Peyer's patch (tissue), 4 donors: ENCODE measurements around the gene CDC42BPA. TPM values are rescaled to one million over a fixed set of nuclear protein-coding genes. Genes with fewer than 3 reads are reported as not detected.
"Not testable (repeated sequence)": the region's sequence is repeated elsewhere in the genome, so short reads cannot be mapped to it uniquely, and the experiment has no call there.

Source experiments
- DNase-seq, 3 donors: peaks; one replicate each; pipeline ENCODE4 v3.0.0-alpha.2; 2017 to 2019
- H3K27ac ChIP-seq, 4 donors: fragments of 200-600 bp; sonication (generic); one replicate each; pipeline ENCODE4 v1.5.1; 2016 to 2019
- H3K27me3 ChIP-seq, 2 donors: fragments of 200-600 bp; sonication (generic); one replicate each; pipeline ENCODE4 v1.5.1; 2019
- H3K36me3 ChIP-seq, 3 donors: fragments of 200-600 bp; sonication (generic); one replicate each; pipeline ENCODE4 v1.5.1; 2016 to 2019
- H3K4me1 ChIP-seq, 4 donors: fragments of 200-600 bp; sonication (generic); one replicate each; pipeline ENCODE4 v1.5.1; 2016 to 2019
- H3K4me3 ChIP-seq, 4 donors: fragments of 200-600 bp; sonication (generic); 1 replicate in 3 of 4; 2 replicates in 1 of 4; pipeline ENCODE4 v1.5.1; 2016 to 2019; ENCODE audit warnings: mild to moderate bottlenecking in 1 of 4
- H3K9me3 ChIP-seq, 4 donors: fragments of 200-600 bp; sonication (generic); one replicate each; pipeline ENCODE4 v1.5.1; 2016 to 2019; ENCODE audit warnings: mild to moderate bottlenecking in 1 of 4
- POLR2A ChIP-seq, 2 donors: fragments of 450-650 bp; IDR thresholded peaks; one replicate each; pipeline ENCODE4 v1.5.1; 2017; ENCODE audit warnings: antibody characterized with exemption in 2 of 2, mild to moderate bottlenecking in 2 of 2, moderate library complexity in 2 of 2
- total RNA-seq, 4 donors: library from RNA; depleted of rRNA; stranded (reverse); fragments of >200 nt; gene quantifications; one replicate each; pipeline ENCODE4 v1.1.0, GENCODE V29; 2016
- TF ChIP-seq, protein P1 (sequence below), 6 experiments: fragments of 450-650 bp in 4 of 6; fragments of 200-600 bp in 2 of 6; sonication (generic) in 1 of 6; IDR thresholded peaks; one replicate each; pipeline ENCODE4 v1.5.1; 2017 to 2019; ENCODE audit warnings: antibody characterized with exemption in 6 of 6, mild to moderate bottlenecking in 3 of 6, moderate library complexity in 1 of 6

The CDC42BPA gene
- total RNA-seq, 4 donors from 2014 or later = 49.3 to 107 (median 53.9) TPM

DNA sequence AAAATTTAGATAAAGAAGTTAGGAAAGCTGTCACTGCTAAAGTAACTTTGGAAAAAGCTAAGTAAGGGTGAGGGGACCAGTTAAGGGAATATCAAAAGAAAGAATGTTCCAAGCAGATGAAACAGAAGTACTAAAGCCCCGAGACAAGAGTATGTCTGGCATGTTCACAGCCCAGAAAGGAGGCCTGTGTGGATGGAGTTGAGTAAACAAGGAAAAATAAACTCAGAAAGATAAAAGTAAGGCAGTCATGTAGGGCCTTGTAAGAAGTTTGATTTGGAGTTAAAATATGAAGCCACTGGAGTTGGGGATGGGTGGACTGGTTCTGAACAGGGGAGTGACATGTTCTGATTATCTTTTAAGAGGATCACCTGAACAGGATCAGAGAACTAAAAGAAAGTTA lies 177.9 kb downstream of the CDC42BPA start:
- no peak for TF ChIP-seq POLR2A (IDR thresholded peaks at IDR 0.05)
- Histone ChIP-seq H3K27ac (no peak overlapping the region), H3K4me3 (no peak overlapping the region), H3K4me1 (no peaks in the 10 kb centered on the region), H3K9me3 (no peaks in the 10 kb centered on the region), H3K36me3 (peaks cover 0 to 35% (median 0%) of the 10 kb centered on the region in 3 donors), H3K27me3 (no peaks in the 10 kb centered on the region)
- no peak for DNase-seq

- no peaks in the 10 kb centered on the region for H3K9me3 ChIP-seq
- peaks cover 0 to 11% (median 0%) of the 10 kb centered on the region in 3 donors for H3K36me3 ChIP-seq
- H3K27me3 ChIP-seq = no peaks in the 10 kb centered on the region
- no peaks in the 10 kb centered on the region for H3K4me1 ChIP-seq
- DNase-seq = no peak
- H3K4me3 ChIP-seq = no peak overlapping the region
- no peak overlapping the region for H3K27ac ChIP-seq
- no peak for TF ChIP-seq POLR2A (IDR thresholded peaks at IDR 0.05)
- TF ChIP-seq, protein P1, sequence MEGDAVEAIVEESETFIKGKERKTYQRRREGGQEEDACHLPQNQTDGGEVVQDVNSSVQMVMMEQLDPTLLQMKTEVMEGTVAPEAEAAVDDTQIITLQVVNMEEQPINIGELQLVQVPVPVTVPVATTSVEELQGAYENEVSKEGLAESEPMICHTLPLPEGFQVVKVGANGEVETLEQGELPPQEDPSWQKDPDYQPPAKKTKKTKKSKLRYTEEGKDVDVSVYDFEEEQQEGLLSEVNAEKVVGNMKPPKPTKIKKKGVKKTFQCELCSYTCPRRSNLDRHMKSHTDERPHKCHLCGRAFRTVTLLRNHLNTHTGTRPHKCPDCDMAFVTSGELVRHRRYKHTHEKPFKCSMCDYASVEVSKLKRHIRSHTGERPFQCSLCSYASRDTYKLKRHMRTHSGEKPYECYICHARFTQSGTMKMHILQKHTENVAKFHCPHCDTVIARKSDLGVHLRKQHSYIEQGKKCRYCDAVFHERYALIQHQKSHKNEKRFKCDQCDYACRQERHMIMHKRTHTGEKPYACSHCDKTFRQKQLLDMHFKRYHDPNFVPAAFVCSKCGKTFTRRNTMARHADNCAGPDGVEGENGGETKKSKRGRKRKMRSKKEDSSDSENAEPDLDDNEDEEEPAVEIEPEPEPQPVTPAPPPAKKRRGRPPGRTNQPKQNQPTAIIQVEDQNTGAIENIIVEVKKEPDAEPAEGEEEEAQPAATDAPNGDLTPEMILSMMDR (IDR thresholded peaks at IDR 0.05) = no peak
Observed at GRCh38 chr1:227136210-227136820, 182.0 kb downstream of the CDC42BPA start.

DNA sequence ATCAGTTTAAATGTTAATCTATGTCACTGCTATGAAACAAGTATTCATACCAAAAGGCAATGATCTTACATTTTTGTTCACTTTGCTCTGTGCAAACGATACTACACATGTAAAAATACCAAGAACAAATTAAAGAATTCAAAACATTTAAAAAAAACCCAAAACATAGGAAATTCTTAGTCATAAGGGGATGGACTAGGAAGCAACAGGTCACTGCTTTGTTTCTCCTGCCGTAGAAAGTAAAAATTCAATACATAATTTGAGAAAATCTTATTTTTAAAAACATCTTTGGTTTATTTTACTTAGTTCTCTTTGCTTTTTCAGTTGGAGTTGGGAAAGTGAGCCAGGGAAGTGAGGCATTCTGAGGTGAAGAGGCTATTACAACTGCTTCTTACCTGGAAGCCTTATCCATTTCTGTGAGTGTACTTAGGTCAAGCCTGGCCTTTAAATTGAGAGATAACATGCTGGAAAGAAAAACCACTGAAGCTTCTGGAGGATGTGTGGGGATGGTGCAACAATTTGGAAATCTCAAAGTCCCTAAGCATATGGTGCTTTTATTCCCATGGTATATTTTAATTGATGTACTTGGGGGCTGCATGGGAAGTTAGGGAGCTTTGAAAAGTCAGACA lies 183.5 kb downstream of the CDC42BPA start:
- DNase-seq = no peak
- H3K27me3 ChIP-seq = no peaks in the 10 kb centered on the region
- no peak overlapping the region for H3K27ac ChIP-seq
- TF ChIP-seq, protein P1 (IDR thresholded peaks at IDR 0.05) = no peak
- no peak for TF ChIP-seq POLR2A (IDR thresholded peaks at IDR 0.05)
- peaks cover 0 to 10% (median 0%) of the 10 kb centered on the region in 3 donors for H3K36me3 ChIP-seq
- no peaks in the 10 kb centered on the region for H3K4me1 ChIP-seq
- H3K4me3 ChIP-seq = no peak overlapping the region
- no peaks in the 10 kb centered on the region for H3K9me3 ChIP-seq

GRCh38 chr1:227132695-227133094 lies 185.6 kb downstream of the CDC42BPA start:
- not testable (repeated sequence) for H3K4me1 ChIP-seq, H3K27me3 ChIP-seq, DNase-seq, H3K27ac ChIP-seq, H3K4me3 ChIP-seq, H3K36me3 ChIP-seq, H3K9me3 ChIP-seq

DNA sequence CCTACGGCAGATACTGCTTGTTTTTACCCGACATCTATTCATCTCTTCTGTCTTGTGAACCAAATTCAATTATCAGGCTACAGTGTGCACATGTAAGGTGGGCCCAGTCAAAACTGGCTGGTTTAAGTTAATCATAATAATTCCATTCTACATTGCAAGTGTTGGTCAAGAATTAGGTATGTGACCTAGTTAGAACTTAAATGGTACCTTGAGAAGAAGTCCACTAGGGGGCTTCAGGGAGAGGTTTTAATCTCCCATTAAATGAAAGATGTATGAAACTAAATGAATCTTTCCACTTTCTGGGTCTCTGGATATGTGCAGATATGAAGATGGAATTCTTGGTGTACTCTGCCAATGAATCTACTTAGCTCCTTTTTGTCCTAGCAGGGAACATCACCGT lies 187.1 kb downstream of the CDC42BPA start:
- H3K4me3 ChIP-seq = no peak overlapping the region
- no peak for TF ChIP-seq POLR2A (IDR thresholded peaks at IDR 0.05)
- TF ChIP-seq, protein P1 (IDR thresholded peaks at IDR 0.05) = peak in 4 of 6 experiments; percentile 34 to 41 (median 36)
- H3K27me3 ChIP-seq = no peaks in the 10 kb centered on the region
- H3K36me3 ChIP-seq = peaks cover 0 to 6% (median 0%) of the 10 kb centered on the region in 3 donors
- no peak overlapping the region for H3K27ac ChIP-seq
- no peaks in the 10 kb centered on the region for H3K9me3 ChIP-seq
- H3K4me1 ChIP-seq = no peaks in the 10 kb centered on the region
- DNase-seq = no peak

DNA sequence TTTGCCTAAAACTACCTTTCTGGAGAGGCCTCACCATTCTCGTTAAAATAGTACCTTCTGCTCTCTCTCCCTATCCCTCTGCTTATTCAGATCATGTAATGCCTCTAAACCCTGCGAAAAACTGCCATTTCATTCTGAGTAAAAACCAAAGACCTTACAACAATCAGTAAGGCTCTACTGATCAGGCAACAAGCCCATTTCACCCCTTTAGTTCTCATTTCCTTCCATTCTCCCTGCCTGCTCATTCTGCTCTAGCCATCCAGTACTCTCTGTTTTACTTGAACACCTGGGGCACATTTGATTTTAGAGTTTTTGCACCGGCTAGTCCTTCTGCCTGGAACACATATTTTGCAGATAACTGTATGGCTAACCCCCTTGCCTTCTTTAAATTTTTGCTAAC lies 190.4 kb downstream of the CDC42BPA start:
- TF ChIP-seq, protein P1 (IDR thresholded peaks at IDR 0.05) = no peak
- TF ChIP-seq POLR2A (IDR thresholded peaks at IDR 0.05) = no peak
- Histone ChIP-seq H3K27ac (no peak overlapping the region), H3K36me3 (peaks cover 0 to 6% (median 0%) of the 10 kb centered on the region in 3 donors), H3K4me1 (no peaks in the 10 kb centered on the region), H3K27me3 (no peaks in the 10 kb centered on the region), H3K4me3 (no peak overlapping the region), H3K9me3 (no peaks in the 10 kb centered on the region)
- DNase-seq = no peak
